Hepatocyte (in vitro differentiated cells): Measurements from ENCODE around the gene OR10H3.

Experiments
- CTCF ChIP-seq: fragments of 200-600 bp; sonication (generic); IDR thresholded peaks from 2 replicates; pipeline ENCODE4 v1.5.1; 2016; ENCODE audit warnings: antibody characterized with exemption, mild to moderate bottlenecking; ENCODE audit not compliant: poor library complexity
- EZH2 ChIP-seq: fragments of 200-600 bp; sonication (generic); IDR thresholded peaks from 2 replicates; pipeline ENCODE4 v1.6.1; 2016; ENCODE audit warnings: antibody characterized with exemption, mild to moderate bottlenecking, borderline replicate concordance

- no peak for TF ChIP-seq EZH2
- no peak for TF ChIP-seq CTCF
Measured at GRCh38 chr19:15702534-15702930, 35.3 kb upstream of the OR10H3 start.
